HL-60 (cell line): ENCODE measurements around the gene SPTBN5.
A peak's percentile ranks its signal among the peaks of the same experiment; 100 is the strongest.

Experiments
- DNase-seq, 2 experiments: peaks; one replicate each; pipeline ENCODE4 v3.0.0-alpha.2; 2010 to 2020; ENCODE audit warnings: low read depth in 1 of 2, low spot score in 1 of 2
- H3K27ac ChIP-seq: fragments of 250-450 bp; sonication (Bioruptor Pico); replicated peaks from 2 replicates; pipeline ENCODE4 v1.5.1; 2020; ENCODE audit warnings: mild to moderate bottlenecking, moderate library complexity
- H3K27me3 ChIP-seq: fragments of 250-450 bp; sonication (Bioruptor Pico); 2 replicates; pipeline ENCODE4 v1.5.1; 2021; ENCODE audit warnings: mild to moderate bottlenecking, moderate library complexity; ENCODE audit not compliant: insufficient read depth, poor library complexity, severe bottlenecking
- H3K4me3 ChIP-seq: replicated peaks from 2 replicates; pipeline ENCODE4 v1.5.1; 2011; ENCODE audit warnings: mild to moderate bottlenecking, control low read depth, low read length; ENCODE audit not compliant: insufficient read depth
- CTCF ChIP-seq: IDR thresholded peaks from one replicate; pipeline ENCODE4 v1.5.1; 2011; ENCODE audit warnings: low read length, control low read depth, inconsistent platforms; ENCODE audit not compliant: insufficient read depth
- GABPA ChIP-seq: IDR thresholded peaks from 2 replicates; pipeline ENCODE4 v1.6.1; 2012; ENCODE audit warnings: low read depth
- POLR2AphosphoS5 ChIP-seq: IDR thresholded peaks from 2 replicates; pipeline ENCODE4 v1.6.1; 2012; ENCODE audit warnings: low read depth
- REST ChIP-seq: IDR thresholded peaks from 2 replicates; pipeline ENCODE4 v1.6.1; 2012; ENCODE audit warnings: low read depth; ENCODE audit not compliant: insufficient replicate concordance
- SPI1 ChIP-seq: IDR thresholded peaks from 2 replicates; pipeline ENCODE4 v1.6.1; 2012; ENCODE audit warnings: low read depth, mild to moderate bottlenecking, borderline replicate concordance

Gene SPTBN5

GRCh38 chr15:41882689-41883483 is 11.0 kb downstream of the SPTBN5 start:
- Histone ChIP-seq H3K27me3 (no peaks in the 10 kb centered on the region), H3K27ac (no peak overlapping the region), H3K4me3 (no peak overlapping the region)
- DNase-seq: peak; percentile 18 to 62
- 0 out of 2 replicates have a peak, but pooled peaks have one; percentile 26 for TF ChIP-seq SPI1
- TF ChIP-seq CTCF: no peak
- peak; percentile 63; the same call in 1 of the 2 replicates for TF ChIP-seq POLR2AphosphoS5
- TF ChIP-seq GABPA: no peak
- TF ChIP-seq REST: no peak

GRCh38 chr15:41881920-41882688 is 11.7 kb downstream of the SPTBN5 start:
- no peak overlapping the region for H3K27ac ChIP-seq
- no peaks in the 10 kb centered on the region for H3K27me3 ChIP-seq
- DNase-seq: no peak
- TF ChIP-seq REST: no peak
- no peak for TF ChIP-seq GABPA
- TF ChIP-seq POLR2AphosphoS5: no peak
- TF ChIP-seq SPI1: no peak
- no peak for TF ChIP-seq CTCF
- H3K4me3 ChIP-seq: no peak overlapping the region

GRCh38 chr15:41881550-41881919 is 12.3 kb downstream of the SPTBN5 start:
- Histone ChIP-seq H3K27me3 (no peaks in the 10 kb centered on the region), H3K27ac (no peak overlapping the region), H3K4me3 (no peak overlapping the region)
- DNase-seq: no peak
- no peak for TF ChIP-seq CTCF
- TF ChIP-seq GABPA: no peak
- TF ChIP-seq REST: no peak
- no peak for TF ChIP-seq POLR2AphosphoS5
- TF ChIP-seq SPI1: no peak
